ENCODE results near the gene ABHD14A.
"Not testable (repeated sequence)": the region's sequence is repeated elsewhere in the genome, so short reads cannot be mapped to it uniquely, and the experiment has no call there.

Gene ABHD14A

DNA sequence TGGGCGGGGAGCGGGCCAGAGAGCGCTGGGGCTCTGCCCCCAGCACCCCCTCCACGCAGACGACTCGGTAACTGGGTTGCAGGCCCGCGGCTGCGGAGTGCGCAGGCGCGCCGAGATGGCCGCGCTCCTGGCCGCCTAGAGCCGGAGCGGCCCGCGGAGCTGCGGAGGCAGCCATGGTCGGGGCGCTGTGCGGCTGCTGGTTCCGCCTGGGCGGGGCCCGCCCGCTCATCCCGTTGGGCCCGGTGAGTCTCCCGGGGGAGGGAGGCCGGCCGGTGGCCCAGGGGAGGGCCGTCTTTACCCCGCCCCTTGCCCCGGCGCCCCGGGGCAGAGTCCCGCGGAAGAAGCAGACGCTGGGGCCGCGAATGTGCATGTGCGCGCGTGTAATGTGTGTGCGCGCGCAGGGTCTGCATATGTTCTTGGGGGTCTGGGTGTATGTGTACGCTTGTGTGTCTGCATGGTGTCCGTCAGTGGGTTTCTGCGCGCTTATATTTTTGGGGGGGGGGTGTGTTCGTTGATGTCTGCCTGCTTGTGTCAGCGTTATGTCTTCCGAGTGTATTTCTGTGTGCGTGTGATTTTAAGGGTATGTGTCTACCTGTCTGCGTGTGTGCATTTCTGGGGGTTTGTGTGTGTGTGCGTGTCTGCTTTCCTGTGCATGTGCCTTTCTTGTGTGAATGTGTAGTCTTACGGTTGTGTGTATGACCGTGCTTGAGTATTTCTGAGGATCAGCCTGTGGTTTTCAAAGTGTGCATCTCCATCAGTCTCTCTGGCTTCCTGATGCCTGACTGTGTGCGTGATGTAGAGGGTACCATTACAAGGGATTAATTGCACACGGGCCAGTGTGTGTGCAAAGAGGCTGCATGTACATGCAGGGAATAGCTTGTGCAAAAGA is at the start of gene ABHD14A:
TSS of gene ABHD14A (plus strand) at position 102 of the 889 bp plus-strand sequence. CDS start at position 174, 72 bp downstream.
- peak; percentile 77 for DNase-seq (ENCODE audit: low read depth, low spot score)

DNA sequence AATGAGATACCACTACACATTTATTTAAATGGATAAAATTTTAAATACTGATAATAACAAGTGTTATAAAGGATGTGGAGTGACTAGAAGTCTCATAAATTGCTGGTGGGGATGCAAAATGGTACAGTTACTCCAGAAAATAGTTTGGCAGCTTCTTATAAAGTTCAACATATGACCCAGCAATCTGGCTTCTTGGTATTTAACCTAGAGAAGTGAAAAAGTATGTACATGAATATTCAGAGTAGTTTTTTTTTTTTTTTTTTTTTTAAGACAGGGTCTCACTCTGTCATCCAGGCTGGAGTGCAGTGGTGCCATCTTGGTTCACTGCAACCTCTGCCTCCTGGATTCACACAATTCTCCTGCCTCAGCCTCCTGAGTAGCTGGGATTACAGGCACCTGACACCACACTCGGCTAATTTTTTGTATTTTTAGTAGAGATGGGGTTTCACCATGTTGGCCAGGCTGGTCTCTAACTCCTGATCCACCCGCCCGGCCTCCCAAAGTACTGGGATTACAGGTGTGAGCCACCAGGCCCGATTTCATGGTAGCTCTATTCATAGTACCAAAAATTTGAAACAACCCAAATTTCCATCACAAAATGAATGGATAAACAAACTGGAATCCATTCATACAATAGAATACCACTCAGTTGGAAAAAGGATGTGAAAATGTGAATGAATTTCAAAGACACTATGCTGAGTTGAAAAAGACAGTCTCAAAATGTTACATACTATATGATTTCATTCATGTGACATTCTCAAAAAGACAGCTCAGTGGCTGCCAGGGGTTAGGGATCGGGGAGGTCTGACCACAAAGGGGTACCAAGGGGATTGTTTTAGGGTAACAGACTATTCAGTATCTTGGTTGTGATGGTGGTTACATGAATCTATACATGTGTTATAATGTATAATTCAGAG is 47.5 kb upstream of the ABHD14A start:
- no peak for DNase-seq (ENCODE audit: low read depth, low spot score)

DNA sequence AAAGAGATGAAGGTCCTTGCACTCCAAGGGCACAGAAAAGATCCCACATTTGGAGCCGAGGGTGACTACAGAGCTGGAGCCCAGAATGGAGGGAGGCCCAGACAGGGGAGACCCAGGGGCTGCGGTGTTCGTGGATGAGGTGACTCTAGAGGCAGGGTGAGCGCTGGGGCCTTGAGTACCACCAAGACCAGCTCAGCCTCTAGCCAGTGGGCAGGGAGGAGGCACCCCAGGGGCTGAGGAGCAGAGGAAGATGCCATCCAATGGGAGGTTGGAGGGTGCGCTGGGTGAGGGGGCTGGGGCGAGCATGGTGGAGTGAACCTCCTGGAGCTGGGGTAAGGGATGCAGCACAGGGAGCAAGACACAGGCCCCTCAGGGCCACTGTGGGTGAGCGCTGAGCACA is 46.4 kb upstream of the ABHD14A start:
- DNase-seq (ENCODE audit: low read depth, low spot score) = no peak

DNA sequence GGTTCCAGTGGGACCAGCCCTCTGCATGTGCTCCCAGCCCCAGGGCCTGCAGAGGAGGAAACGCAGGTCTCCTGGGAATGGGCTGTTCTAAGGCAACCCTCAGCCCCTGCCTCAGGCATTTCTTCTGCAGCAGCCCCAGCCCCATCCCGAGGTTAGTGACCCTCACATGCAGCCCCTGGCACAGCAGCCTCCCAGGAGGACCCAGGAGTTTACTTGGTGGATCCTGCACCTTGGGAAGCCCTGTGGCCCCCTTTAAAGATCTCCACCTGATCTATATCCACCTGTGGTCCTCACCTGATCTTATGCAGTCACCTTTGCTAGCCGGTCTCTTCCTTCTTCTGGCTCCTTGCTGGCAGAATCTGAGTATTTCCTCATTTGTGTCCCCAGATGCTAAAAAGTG is 45.9 kb upstream of the ABHD14A start:
- DNase-seq (ENCODE audit: low read depth, low spot score) = not testable (repeated sequence)

DNA sequence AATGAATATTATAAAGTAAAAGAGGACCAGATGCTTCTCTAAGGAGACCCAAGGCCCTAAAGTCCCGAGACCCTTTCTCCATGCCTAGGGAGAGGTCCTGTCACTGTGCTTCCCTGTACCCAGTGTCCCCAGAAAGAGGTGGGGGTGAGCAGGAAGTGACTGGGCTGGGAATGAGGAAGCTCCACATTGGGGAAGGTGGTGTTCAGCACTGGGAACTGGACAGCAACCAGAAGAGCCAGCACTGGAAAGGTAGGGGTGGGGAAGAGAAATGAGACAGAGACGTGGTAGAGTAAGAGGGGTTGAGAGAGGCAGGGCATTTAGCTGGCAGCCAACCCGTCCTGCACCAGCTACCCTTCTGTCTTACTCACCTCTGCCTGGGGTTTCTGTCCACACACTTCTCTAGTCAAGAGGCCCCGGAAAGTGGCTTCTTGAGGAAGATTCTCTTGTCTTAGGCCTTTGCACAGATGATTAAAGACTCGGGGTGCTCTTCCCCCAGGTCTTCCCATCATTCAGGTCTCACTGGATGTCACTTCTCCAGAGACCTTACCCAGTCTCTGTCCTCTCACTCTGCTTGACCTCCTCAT is 45.4 kb upstream of the ABHD14A start:
- DNase-seq (ENCODE audit: low read depth, low spot score) = peak; percentile 41

DNA sequence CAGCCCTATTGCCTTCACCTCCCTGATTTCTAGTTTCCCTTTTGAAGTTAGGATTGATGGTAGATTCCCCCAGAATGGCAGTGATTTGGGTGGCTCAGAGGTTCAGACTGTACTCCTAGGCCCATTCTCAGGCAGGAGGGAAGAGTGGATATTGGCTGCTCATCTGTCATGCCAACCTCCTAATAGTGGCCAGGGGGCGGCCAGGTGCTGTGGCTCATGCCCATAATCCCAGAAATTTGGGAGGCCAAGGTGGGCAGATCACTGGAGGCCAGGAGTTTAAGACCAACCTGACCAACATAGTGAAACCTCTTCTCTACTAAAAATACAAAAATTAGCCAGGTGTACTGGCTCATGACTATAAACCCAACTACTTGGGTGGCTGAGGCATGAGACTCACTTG is 44.4 kb upstream of the ABHD14A start:
- DNase-seq (ENCODE audit: low read depth, low spot score) = no peak

DNA sequence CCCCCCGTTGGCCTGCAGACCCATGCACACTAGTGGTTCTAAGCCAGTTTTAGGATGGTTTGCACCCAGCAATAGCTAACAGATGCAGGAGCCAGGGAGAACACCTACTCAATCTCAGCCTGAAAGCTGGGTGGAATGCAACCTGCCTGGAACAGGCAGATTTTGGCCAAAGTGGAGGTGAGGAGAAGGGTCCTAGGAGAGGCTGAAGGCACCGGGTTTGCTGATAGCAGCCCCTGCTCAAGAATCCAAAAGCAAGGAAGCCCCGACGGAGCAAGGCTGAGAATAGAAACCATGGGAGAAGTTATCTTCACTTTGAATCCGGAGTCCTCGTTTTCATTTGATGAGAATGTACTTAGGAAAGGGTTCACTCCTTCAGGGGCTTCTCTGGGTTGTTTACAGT is 43.1 kb upstream of the ABHD14A start:
- DNase-seq (ENCODE audit: low read depth, low spot score) = no peak

DNA sequence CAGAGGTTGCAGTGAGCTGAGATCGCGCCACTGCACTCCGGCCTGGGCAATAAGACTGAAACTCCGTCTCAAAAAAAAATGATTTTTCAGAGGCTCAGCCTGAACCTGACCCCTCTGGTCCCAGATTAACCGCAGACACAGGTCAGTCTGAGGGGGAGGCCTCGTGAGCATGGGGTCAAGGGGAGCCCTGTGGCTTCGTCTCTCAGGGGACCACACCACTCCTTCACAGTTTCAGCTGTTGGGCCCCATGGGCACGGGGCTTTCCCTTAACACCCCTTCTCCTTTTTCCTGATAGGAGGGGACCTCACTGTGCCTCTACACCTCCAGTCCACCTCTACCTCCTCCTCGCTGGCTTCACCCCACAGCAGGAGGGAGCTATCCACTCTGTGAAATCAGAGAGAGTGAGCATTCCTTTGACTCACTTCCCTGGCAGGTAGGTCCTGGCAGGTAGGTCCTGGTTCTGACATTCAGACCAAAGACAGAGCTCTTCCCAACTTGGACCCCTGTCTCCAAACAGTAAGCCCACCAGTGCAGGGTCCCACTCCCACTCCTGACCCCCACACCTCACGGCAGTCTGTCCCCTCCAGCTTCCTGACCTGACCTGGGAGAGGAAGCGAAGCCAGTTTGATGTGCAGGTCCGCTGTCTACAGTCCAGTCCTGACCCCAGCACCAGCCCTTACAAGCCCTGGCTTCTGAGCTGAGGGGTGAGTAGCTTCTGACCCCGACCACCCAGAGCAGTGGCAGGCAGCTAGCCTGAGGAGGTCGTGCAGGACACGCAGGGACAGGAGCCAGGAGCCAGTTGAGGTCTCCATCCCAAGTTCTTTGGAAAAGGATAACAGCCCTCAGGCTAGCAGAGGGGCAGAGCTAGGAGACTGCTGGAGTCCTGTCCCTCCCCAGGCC is 42.1 kb upstream of the ABHD14A start:
- no peak for DNase-seq (ENCODE audit: low read depth, low spot score)

DNA sequence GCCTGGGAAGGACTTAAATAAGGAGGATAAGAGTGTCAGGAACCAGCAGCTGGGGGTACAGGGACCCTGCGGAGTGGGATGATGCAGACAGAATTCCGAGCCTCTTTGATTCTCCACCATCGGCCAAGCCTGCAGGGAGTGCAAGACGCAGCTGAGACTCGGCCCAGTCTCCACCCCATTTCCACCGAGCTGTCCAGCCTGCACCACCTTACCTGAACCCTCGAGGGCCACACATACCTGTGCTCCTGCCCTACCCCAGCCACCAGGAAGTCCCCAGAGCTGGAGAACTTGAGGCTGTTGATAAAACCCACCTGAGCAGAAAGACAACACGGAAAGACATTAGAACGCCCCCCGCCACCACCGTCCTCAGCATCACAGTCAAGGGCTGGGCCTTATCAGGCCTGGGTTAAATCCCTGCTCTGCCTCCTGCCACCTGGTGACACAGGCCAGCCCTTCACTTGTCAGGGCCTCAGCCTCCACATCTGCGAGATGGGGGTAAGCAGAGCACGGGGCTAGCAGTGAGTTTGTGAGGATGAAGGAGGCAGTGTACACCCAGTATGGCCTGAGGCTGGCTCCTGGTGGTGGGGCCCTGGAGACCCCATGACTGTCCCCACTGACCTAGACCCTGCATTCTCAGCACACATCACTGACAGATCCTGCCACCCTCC is 41.3 kb upstream of the ABHD14A start:
- no peak for DNase-seq (ENCODE audit: low read depth, low spot score)

DNA sequence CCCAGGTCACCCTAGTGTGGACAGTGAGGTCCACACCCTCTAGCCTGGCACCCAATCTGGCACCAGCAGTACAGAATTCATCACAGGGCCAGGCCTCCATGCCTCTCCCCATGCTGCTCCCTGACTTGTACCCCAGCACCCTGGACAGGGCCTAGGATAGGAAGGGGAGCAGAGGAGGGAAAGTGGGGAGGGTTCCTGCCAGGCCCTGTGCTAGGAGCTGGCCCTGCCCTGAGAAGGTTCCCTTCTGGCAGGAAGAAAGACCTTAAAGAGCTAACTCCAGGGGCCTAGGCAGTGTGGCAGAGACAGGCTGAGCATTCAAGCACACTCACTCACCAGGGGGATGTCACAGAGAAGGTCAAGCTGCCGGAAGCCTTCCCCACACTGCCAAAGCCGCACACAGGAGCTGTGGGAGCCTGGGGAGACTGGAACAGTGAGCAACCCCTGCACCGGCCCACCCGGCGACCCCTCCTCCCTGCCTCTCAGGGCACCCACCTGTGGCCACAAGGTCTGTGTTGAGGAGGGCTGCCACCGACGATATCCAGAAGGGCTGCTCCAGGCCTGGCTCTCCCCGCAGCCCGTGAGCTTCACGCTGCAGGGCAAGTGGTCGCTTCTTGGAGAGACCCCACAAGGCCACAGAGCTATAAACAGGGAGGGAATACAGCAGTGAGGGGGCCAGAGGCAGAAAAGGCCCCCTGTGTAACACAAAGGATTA is 40.6 kb upstream of the ABHD14A start:
- no peak for DNase-seq (ENCODE audit: low read depth, low spot score)

DNA sequence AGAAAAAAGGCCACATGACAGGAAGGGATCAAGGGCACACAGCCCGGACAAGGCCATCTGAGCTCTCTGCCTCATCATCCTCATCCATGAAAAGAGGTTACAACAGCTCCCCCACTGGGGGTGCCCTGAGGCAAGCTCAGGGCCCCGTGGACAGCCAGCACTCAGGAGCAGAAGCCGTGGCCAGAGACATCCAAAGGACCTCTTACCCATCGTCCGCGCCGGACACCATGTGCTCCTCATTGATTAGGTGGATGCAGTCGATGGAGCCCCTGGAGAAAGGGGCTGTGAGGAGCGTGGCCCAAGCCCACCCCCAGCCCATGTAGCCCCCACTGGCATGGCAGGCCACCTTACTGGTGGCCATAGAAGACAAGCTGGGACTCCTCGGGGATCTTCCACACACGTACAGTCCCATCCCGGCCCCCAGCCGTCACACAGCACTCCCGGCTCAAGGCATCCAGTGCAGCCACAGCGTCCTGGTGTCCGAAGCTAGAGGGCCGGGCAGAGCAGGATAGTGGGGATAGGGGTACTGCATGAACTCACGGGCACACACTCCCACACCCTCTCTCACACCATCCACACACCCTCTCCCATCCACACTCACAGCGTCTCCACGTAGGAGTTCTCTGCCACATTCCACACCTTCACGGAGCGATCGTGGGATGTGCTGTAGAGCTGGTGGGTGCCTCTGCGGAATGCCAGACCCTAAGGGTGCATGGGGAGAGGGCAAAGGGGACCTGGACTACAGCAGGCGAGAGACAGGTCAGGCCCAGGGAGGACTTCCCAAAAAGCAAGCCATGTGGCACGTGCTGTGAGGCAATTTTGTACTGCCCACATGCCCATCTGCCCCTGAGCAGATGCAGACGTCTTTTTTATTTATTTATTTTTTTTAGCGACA is 39.6 kb upstream of the ABHD14A start:
- DNase-seq (ENCODE audit: low read depth, low spot score) = no peak

DNA sequence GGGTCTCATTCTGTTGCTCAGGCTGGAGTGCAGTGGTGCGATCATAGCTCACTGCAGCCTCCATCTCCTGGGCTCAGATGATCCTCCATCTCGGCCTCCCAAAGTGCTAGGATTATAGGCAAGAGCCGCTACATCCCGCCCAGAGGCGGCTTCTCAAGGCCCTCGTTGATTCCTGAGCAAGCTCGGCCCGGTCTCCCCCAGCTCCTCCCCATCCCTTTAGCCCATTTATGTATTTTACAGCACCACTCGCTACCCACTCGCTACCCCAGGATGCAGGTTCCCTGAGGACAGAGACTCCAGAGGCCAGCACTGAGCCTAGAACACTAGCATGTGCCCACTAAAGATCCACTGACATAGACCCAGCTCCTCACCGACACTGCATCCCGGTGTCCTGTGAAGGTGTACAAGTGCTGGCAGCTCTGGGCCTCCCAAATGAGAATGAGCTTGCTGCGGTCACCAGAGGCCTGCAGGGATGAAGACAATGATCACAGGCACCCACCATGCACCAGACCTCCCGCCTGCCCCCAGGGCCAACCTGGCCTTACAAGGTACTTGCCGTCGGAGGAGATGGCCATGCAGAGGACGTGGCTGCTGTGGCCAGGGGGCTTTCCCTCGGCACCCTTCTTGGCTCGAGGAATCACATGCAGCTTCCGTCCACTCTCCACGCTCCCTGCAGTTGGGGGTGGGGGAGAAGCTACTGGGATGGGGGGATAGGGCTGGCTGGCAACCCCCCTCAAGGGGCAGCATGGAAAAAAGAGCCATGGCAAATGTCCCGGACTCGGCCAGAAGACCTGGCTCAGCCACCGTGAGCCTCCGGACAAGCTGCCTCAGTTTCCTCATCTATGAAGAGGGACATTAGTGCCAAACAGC is 38.7 kb upstream of the ABHD14A start:
- DNase-seq (ENCODE audit: low read depth, low spot score) = no peak

DNA sequence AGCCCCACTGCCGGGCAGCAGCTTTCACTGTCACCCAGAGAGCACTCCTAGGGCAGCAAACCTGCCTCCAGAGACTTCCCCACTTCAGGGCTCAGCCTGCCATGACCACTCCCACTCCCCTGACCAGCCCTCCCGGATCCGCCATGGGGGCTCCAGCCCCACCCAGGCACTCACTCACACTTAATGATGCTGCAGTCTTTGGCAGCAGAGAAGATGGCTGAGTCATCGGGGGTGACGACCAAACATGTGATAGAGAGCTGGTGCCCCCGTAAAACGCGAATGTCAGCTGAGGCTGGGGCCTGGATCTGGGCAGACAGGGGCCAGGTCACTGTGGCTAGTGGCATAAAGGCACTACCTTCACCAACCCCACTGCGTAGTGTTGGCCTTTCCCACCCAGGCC is 37.9 kb upstream of the ABHD14A start:
- DNase-seq (ENCODE audit: low read depth, low spot score) = no peak

DNA sequence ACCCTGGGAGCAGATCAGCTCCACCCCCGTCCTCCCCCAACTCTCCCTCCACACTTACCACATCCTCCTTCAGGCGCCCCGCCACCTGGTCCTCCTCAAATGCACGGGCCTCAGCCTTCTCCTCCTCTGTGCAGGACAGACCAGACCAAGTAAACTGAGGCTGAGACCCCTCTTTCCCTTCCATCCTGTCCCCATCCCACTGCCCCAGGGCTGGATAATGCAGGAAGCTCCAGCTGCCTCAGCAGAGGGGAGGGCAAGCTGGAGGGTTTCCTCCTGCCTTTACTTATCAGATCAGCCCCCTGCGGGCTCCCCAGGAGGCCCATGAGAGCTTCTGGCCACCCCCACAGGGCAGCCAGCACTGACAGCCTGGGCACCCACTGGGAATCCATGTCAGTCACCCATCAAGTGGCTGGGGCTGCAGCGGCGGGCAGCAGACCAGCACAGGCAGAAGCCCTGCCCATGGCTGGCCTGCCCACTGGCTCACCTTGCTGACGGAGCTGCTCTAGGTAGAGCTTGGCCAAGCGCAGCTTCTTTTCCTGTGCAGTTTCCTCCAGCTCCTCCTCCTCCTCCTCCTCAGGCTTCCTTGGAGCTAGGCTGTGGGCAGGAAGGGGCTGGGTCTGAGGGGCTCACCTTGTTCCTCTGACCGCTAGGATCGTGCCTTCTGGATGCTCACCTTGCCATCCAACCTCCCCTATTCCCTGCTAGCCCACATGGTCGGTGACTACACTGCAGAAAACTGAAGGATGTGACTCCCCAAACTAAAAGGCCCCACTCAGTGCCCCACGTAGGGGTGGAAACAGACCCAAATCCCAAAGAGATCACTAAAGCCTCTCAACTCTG is 37.0 kb upstream of the ABHD14A start:
- no peak for DNase-seq (ENCODE audit: low read depth, low spot score)

DNA sequence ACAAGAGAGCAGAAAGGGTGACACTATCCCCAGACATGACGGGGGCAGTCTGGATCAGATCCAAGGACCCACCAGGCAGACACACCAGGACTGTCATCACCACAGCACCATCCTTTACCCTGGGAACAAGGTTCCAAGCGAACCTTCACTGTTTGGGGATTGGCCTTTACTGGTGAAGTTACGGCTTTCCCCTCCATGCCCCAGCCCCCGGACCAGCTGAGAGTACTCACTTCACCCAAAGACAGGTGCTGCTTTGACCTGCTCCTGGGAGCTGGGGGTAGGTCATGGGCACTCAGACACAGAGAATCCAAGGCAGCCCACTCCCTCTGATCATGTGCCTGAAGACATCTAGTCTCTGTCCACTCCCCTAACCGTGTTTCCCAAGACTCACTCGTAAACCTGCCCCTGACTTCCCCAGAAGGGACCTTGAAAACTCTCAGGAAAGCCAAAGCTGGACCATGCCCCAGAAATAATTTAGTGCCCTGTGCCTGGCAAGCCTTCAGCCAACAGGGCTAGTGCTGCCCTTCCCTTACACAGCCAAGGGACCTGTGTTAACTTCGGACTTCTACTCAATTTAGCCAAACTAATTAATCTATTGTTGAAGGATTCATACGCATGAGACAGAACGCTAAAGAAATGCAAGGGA is 36.0 kb upstream of the ABHD14A start:
- DNase-seq (ENCODE audit: low read depth, low spot score) = no peak

DNA sequence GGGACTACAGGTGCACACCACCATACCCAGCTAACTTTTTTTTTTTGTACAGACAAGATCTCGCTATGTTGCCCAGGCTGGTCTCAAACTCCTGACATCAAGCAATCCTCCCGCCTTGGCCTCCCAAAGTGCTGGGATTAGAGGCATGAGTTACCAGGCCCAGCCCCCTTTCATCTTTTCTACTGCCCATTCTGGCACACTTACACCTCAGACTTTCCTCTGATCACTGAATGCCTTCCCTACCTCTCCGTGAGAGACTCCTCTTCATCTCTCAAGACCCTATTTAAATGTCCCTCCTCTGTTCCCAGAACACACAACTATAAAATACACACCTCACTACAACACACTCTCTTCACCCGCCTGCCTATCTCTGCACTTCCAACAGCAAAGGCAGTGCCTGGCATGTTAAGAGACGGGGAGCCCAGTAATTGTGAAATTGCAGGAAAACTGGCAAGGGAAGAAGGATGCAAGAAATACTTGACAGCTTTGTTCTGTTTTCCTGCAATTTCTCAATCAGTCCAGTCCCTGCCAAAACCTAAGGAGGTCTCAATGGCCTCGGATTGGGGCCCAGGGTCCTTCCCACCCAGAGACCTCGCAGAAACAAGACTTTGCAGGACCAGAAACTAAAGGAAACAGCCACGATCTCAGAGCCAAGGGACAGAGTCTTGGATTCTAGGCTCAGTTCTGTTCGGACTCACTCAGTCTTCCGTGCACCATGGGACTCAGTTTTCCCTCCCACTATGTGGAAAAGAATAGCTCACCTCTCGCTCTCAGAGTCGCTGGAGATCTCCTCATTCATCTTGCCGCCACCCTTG is 34.0 kb upstream of the ABHD14A start:
- no peak for DNase-seq (ENCODE audit: low read depth, low spot score)
